Occipital lobe (tissue), 3 donors: Measurements from ENCODE around the gene SURF6. TPM values are rescaled to one million over a fixed set of nuclear protein-coding genes. Genes with fewer than 3 reads are reported as not detected.
"Not testable (repeated sequence)": the region's sequence is repeated elsewhere in the genome, so short reads cannot be mapped to it uniquely, and the experiment has no call there.

Experiments
- DNase-seq: peaks from one replicate; lab custom pipeline; 2025; lab: John Stamatoyannopoulos, UW
- small RNA-seq: library from RNA; depleted of rRNA; stranded (forward); fragments of <200 nt; gene quantifications from one replicate; pipeline ENCODE3, GENCODE V24; 2014
- total RNA-seq: library from RNA; depleted of rRNA; stranded (reverse); fragments of >200 nt; gene quantifications from one replicate; pipeline ENCODE4 v1.2.3, GENCODE V29; 2014

SURF6 gene
- total RNA-seq, 1 donor from 2014 or later = 14.7 TPM

DNA sequence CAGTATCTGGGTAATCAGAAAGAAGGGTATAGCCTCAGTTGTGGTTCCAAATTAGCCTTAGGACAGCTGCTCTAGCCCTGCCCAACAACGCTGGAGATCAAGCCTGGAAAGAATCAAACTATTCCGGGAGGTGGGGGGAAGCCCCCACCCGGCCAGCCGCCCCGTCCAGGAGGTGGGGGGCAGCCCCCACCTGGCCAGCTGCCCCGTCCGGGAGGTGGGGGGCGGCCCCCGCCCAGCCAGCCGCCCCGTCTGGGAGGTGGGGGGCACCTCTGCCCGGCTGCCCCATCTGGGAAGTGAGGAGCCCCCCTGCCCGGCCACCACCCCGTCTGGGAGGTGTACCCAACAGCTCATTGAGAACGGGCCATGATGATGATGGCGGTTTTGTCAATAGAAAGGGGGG, 36.0 kb downstream of the SURF6 start:
- DNase-seq = not testable (repeated sequence)

DNA sequence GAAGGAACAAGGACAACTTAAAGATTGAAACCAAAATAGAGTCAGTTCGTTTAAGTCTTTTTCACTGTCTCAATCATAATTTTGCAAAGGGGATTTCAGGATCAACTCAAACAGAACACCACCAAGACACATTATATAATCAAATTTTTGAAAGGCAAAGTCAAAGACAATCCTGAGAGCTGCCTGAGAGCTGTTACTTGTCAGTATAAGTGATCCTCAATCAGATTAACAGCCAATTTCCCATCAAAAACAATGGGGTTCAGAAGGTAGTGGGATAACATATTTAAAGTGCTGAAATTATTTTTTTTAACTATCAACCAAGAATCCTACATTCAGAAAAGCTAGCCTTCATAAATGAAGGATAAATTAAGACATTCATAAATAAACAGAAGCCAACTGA, 41.7 kb downstream of the SURF6 start:
- DNase-seq = no peak

DNA sequence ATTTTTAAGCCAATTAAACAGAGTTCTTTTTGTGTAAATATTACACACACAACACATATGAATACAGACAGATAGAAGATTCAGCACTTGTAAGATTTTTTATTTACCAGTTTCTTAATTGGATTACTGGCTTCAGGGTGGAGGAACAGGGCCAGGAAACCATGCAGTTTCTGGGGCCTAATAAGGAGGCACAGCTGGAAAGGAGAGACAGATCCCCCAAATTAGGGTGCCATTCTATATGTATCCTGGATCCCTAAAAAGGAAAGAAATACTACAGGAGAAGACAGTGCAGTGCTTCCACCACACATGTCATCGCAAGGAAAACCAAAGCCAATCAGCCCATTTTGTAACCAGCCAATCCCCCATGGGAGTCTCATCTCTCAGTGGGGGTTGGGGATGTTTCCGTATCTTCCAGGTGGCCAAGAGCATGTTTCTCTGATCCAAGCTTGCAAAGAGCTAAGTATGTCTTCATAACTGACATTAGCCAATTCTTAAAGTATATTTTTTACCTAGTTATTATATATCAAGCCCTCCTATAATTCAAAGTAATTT, 45.2 kb downstream of the SURF6 start:
- no peak for DNase-seq

DNA sequence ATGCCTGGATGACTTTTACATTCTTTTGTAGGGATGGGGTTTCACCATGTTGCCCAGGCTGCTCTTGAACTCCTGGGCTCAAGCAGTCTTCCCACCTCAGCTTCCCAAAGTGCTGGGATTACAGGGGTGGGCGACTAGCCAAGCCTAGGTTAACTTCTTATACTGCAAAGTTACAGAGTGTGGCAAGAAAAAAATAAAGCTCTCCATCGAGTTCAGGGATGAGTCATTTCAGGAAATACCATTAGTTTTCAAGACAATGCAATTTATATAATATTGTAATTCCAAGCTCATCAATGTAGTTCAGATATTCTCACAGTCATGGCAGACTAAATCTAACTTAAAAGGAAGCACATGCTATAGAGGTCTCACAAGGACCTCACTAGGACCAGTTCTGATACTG, 49.5 kb downstream of the SURF6 start:
- DNase-seq = no peak

GRCh38 chr9:133285252-133285775, 50.7 kb downstream of the SURF6 start:
- DNase-seq = no peak

- DNase-seq = no peak
These were observed 51.6 kb downstream of the SURF6 start for GRCh38 chr9:133284362-133284761.

DNA sequence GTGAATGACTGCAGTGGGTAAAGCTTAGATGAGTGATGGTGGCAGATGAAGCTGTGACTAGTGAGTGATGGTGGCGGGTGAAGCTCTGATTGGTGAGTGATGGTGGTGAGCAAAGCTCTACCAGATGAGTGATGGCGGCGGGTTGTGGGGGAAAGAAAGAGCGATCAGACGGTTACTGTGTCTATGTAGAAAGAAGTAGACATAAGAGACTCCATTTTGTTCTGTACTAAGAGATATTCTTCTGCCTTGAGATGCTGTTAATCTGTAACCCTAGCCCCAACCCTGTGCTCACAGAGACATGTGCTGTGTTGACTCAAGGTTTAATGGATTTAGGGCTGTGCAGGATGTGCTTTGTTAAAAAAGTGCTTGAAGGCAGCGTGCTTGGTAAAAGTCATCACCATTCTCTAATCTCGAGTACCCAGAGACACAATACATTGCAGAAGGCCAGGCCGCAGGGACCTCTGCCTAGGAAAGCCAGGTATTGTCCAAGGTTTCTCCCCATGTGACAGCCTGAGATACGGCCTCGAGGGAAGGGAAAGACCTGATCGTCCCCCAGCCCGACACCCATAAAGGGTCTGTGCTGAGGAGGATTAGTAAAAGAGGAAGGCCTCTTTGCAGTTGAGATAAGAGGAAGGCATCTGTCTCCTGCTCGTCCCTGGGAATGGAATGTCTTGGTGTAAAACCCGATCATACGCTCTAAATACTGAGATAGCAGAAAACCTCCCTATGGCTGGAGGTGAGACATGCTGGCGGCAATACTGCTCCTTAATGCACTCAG, 52.5 kb downstream of the SURF6 start:
- not testable (repeated sequence) for DNase-seq

- no peak for DNase-seq
These were observed 53.3 kb downstream of the SURF6 start for GRCh38 chr9:133282464-133283238.

DNA sequence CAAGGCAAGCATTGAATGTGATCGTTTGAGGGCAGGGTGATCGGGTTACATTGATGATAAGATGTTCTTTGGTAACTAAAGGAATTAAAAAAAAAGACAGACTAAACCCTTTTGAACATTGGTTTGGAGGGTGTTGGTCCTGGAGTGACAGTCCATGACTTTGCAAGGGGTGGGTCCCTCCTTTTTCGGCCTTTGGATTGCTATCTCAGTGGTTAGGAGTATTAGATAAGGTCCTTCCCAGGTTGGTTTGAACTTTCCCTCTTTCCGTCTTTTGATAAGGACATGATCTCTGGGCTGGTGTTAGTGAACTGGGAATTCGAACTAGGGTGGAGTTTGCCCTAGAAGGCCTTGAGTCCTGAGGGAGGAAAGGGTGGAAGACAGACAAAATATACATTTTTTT, 55.6 kb downstream of the SURF6 start:
- no peak for DNase-seq

Small RNA genes lying within 50 kb of the gene (small RNA-seq; reads per million reads assigned to genes)
- not detected for gene RF00019
- gene SNORD24 = not detected
- not detected for gene SNORD36A
- not detected for gene SNORD36B
- not detected for gene SNORD36C

Other genes starting within 250 kb of the SURF6 start
- gene RALGDS, start 214.9 kb downstream of the SURF6 start, total RNA-seq = 95.8 TPM
- 8.1 TPM for gene GBGT1, start 172.3 kb downstream of the SURF6 start, total RNA-seq
- gene OBP2B, start 126.9 kb downstream of the SURF6 start, total RNA-seq = not detected
- under 0.01 TPM for gene ABO, start 61.0 kb downstream of the SURF6 start, total RNA-seq
- gene MED22, start 11.9 kb upstream of the SURF6 start, total RNA-seq = 17.9 TPM
- 1,058 TPM for gene RPL7A, start 12.0 kb upstream of the SURF6 start, total RNA-seq
- gene SURF1, start 20.3 kb upstream of the SURF6 start, total RNA-seq = 11.1 TPM
- 9.7 TPM for gene SURF2, start 20.4 kb upstream of the SURF6 start, total RNA-seq
- gene SURF4, start 39.9 kb upstream of the SURF6 start, total RNA-seq = 88.6 TPM
- 1.6 TPM for gene STKLD1, start 40.2 kb upstream of the SURF6 start, total RNA-seq
- 15.1 TPM for gene REXO4, start 81.8 kb upstream of the SURF6 start, total RNA-seq
- gene ADAMTS13, start 86.2 kb upstream of the SURF6 start, total RNA-seq = 2.2 TPM
- gene CACFD1, start 123.8 kb upstream of the SURF6 start, total RNA-seq = 19.0 TPM
- gene SLC2A6, start 142.9 kb upstream of the SURF6 start, total RNA-seq = 17.2 TPM
- gene MYMK, start 188.8 kb upstream of the SURF6 start, total RNA-seq = not detected
- gene ADAMTSL2, start 198.5 kb upstream of the SURF6 start, total RNA-seq = 3.3 TPM